Measurements from ENCODE around the gene NADSYN1.

DNA sequence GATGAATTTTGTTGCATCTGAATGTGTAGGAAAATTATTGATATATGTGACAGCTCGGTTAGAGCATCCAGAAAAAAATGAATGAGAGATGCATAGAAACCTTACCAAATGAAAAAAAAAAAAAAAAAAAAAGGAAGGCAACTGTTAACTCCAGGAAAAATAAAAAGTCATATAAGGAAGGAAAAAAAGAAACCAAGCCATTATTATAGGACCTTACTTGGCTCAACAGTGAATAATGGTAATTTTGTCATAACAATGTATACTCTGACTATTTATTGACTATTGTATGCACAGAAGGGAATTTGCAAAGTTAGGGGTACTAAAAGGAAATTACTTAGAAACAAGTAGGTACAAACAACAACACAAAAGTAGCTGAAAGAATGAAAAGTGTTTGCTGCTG, 6.9 kb upstream of the NADSYN1 start:
- TF ChIP-seq, protein P1, sequence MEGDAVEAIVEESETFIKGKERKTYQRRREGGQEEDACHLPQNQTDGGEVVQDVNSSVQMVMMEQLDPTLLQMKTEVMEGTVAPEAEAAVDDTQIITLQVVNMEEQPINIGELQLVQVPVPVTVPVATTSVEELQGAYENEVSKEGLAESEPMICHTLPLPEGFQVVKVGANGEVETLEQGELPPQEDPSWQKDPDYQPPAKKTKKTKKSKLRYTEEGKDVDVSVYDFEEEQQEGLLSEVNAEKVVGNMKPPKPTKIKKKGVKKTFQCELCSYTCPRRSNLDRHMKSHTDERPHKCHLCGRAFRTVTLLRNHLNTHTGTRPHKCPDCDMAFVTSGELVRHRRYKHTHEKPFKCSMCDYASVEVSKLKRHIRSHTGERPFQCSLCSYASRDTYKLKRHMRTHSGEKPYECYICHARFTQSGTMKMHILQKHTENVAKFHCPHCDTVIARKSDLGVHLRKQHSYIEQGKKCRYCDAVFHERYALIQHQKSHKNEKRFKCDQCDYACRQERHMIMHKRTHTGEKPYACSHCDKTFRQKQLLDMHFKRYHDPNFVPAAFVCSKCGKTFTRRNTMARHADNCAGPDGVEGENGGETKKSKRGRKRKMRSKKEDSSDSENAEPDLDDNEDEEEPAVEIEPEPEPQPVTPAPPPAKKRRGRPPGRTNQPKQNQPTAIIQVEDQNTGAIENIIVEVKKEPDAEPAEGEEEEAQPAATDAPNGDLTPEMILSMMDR (IDR thresholded peaks at IDR 0.05) = no peak
- TF ChIP-seq EP300 (IDR thresholded peaks at IDR 0.05) (no peak), POLR2A (IDR thresholded peaks at IDR 0.05) (no peak)

All from tibial nerve (tissue), 4 donors.